SK-N-SH (cell line): ENCODE results near the gene RGS11.

Experiments
- CTCF ChIP-seq: fragments of 200-600 bp; sonication (generic); IDR thresholded peaks from 2 replicates; pipeline ENCODE4 v1.6.1; 2017; ENCODE audit warnings: antibody characterized with exemption, mild to moderate bottlenecking, moderate library complexity
- POLR2AphosphoS5 ChIP-seq: IDR thresholded peaks from 2 replicates; pipeline ENCODE4 v1.6.1; 2012; ENCODE audit warnings: low read depth, low read length
- YY1 ChIP-seq: IDR thresholded peaks from 2 replicates; pipeline ENCODE4 v1.4.0; 2012; ENCODE audit warnings: low read depth, mild to moderate bottlenecking

GRCh38 chr16:249431-249830 is 26.3 kb downstream of the RGS11 start:
- TF ChIP-seq CTCF (no peak), YY1 (no peak), POLR2AphosphoS5 (no peak)
